ENCODE results near the gene UVRAG.

DNA sequence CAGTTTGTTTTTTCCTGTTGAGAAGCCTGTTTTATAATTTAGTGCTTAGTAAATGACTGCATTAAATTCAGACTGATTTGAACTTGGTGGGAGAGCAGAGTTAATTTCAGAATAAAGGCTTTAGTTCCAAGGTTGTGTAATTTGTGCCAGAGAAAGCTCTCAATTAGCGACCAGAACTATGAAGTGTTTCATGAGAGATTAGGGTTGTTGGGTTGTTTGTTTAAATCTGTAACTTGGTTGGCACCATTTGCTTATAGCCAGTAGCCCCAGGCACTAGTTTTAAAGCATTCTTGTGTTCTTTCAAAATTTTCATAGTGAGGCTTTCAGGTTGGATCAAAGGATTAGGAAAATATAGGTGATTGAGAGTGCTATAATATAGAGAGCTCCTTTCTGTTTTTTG lies 25.5 kb downstream of the UVRAG start:
- TF ChIP-seq EZH2 (optimal IDR thresholded peaks at IDR 0.05; ENCODE audit: low read depth, low read length) (no peak), EZH2phosphoT487 (IDR thresholded peaks at IDR 0.05; ENCODE audit: low read length) (no peak)
- TF ChIP-seq, protein P1, sequence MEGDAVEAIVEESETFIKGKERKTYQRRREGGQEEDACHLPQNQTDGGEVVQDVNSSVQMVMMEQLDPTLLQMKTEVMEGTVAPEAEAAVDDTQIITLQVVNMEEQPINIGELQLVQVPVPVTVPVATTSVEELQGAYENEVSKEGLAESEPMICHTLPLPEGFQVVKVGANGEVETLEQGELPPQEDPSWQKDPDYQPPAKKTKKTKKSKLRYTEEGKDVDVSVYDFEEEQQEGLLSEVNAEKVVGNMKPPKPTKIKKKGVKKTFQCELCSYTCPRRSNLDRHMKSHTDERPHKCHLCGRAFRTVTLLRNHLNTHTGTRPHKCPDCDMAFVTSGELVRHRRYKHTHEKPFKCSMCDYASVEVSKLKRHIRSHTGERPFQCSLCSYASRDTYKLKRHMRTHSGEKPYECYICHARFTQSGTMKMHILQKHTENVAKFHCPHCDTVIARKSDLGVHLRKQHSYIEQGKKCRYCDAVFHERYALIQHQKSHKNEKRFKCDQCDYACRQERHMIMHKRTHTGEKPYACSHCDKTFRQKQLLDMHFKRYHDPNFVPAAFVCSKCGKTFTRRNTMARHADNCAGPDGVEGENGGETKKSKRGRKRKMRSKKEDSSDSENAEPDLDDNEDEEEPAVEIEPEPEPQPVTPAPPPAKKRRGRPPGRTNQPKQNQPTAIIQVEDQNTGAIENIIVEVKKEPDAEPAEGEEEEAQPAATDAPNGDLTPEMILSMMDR (IDR thresholded peaks at IDR 0.05; ENCODE audit: low read length): no peak
